GM06990 (cell line): ENCODE data around the gene LRRC3.

Source experiments
- DNase-seq: peaks from one replicate; pipeline ENCODE4 v3.0.0-alpha.2; 2011; ENCODE audit not compliant: insufficient read length; ENCODE audit errors: extremely low read depth
- H3K27me3 ChIP-seq: replicated peaks from 2 replicates; pipeline ENCODE4 v1.6.0; 2011; ENCODE audit warnings: low read length; ENCODE audit not compliant: control insufficient read depth, insufficient read depth
- H3K36me3 ChIP-seq: 2 replicates; pipeline ENCODE4 v1.5.1; 2011; ENCODE audit warnings: low read length; ENCODE audit not compliant: control insufficient read depth, insufficient read depth
- H3K4me3 ChIP-seq: replicated peaks from 2 replicates; pipeline ENCODE4 v1.5.1; 2011; ENCODE audit warnings: low read depth, mild to moderate bottlenecking, control low read depth, low read length
- TF ChIP-seq, protein P1 (sequence below): IDR thresholded peaks from 2 replicates; pipeline ENCODE4 v1.5.1; 2011; ENCODE audit warnings: low read length, control low read depth, mild to moderate bottlenecking, inconsistent platforms; ENCODE audit not compliant: insufficient read depth, poor library complexity, severe bottlenecking

Gene LRRC3

GRCh38 chr21:44439211-44439600 is 16.1 kb upstream of the LRRC3 start:
- Histone ChIP-seq H3K4me3 (no peak overlapping the region), H3K27me3 (no peaks in the 10 kb centered on the region), H3K36me3 (no peaks in the 10 kb centered on the region; the same call in 1 of the 2 replicates)
- DNase-seq, result no peak
- TF ChIP-seq, protein P1, sequence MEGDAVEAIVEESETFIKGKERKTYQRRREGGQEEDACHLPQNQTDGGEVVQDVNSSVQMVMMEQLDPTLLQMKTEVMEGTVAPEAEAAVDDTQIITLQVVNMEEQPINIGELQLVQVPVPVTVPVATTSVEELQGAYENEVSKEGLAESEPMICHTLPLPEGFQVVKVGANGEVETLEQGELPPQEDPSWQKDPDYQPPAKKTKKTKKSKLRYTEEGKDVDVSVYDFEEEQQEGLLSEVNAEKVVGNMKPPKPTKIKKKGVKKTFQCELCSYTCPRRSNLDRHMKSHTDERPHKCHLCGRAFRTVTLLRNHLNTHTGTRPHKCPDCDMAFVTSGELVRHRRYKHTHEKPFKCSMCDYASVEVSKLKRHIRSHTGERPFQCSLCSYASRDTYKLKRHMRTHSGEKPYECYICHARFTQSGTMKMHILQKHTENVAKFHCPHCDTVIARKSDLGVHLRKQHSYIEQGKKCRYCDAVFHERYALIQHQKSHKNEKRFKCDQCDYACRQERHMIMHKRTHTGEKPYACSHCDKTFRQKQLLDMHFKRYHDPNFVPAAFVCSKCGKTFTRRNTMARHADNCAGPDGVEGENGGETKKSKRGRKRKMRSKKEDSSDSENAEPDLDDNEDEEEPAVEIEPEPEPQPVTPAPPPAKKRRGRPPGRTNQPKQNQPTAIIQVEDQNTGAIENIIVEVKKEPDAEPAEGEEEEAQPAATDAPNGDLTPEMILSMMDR, result no peak

- Histone ChIP-seq H3K36me3 (no peaks in the 10 kb centered on the region; the same call in 1 of the 2 replicates), H3K27me3 (no peaks in the 10 kb centered on the region), H3K4me3 (no peak overlapping the region)
- DNase-seq, result no peak
- TF ChIP-seq, protein P1, result no peak
Observed at GRCh38 chr21:44440241-44441040, 14.9 kb upstream of the LRRC3 start.

DNA sequence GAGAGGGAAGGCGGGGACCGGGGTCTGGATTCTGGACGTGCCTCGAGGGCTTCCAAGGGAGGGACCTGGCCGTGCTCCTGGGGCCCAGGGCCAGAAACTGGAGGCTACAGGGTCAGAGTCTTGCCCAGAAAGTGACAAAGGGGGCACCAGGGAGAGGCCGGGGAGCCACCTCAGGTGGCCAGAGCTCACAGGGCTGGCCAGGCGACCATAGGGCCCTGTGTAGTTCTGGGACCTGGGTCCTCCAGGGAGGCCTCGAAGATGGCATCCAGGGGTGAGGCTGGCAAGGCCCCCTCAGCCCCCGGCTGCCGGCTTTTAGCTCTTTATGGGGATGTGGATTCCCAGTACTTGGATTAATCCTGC is 14.3 kb upstream of the LRRC3 start:
- Histone ChIP-seq H3K4me3 (no peak overlapping the region), H3K36me3 (no peaks in the 10 kb centered on the region), H3K27me3 (no peaks in the 10 kb centered on the region)
- TF ChIP-seq, protein P1, result no peak
- no peak for DNase-seq

DNA sequence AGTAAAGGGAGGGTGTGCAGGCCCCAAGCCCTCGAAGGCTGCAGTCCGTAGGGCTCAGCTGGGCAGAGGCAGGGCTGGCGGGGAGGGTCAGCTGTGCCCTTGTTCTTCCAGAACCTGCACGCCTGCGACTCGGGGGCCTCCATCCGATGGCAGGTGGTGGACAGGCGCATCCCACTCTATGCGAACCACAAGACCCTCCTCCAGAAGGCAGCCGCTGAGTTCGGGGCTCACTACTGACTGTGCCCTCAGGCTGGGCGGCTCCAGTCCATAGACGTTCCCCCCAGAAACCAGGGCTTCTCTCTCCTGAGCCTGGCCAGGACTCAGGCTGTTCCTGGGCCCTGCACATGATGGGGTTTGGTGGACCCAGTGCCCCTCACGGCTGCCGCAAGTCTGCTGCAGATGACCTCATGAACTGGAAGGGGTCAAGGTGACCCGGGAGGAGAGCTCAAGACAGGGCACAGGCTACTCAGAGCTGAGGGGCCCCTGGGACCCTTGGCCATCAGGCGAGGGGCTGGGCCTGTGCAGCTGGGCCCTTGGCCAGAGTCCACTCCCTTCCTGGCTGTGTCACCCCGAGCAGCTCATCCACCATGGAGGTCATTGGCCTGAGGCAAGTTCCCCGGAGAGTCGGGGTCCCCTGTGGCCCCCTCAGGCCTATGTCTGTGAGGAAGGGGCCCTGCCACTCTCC is 13.6 kb upstream of the LRRC3 start:
- TF ChIP-seq, protein P1, result no peak
- no peak for DNase-seq
- H3K36me3 ChIP-seq, result no peaks in the 10 kb centered on the region
- no peaks in the 10 kb centered on the region for H3K27me3 ChIP-seq
- no peak overlapping the region for H3K4me3 ChIP-seq

- H3K36me3 ChIP-seq, result no peaks in the 10 kb centered on the region
- no peaks in the 10 kb centered on the region for H3K27me3 ChIP-seq
- no peak overlapping the region for H3K4me3 ChIP-seq
- no peak for DNase-seq
- TF ChIP-seq, protein P1, result no peak
Observed at GRCh38 chr21:44442266-44443125, 12.8 kb upstream of the LRRC3 start.
